Right lobe of liver (tissue), 6 donors: ENCODE results near the gene FOXA1. TPM values are rescaled to one million over a fixed set of nuclear protein-coding genes. Genes with fewer than 3 reads are reported as not detected.

Source experiments
- ATAC-seq, 4 donors: fragments of 200-7000 bp; cut with Tn5 transposase; one replicate each; pipeline ENCODE4 v1.9.1; 2020; ENCODE audit warnings: mild to moderate bottlenecking in 4 of 4, moderate library complexity in 4 of 4
- DNase-seq, 3 donors: peaks; one replicate each; pipeline ENCODE4 v3.0.0-alpha.2; 2020
- H3K27ac ChIP-seq, 3 donors: fragments of 200-600 bp; one replicate each; pipeline ENCODE4 v1.8.0; 2022
- H3K27me3 ChIP-seq, 2 donors: fragments of 200-600 bp; one replicate each; pipeline ENCODE4 v1.8.0; 2022
- H3K36me3 ChIP-seq, 4 donors: fragments of 200-600 bp; sonication (generic) in 1 of 4; one replicate each; pipeline versions ENCODE4 v1.5.1 to v1.8.0; 2017 to 2022; ENCODE audit warnings: control low read depth in 1 of 4
- H3K4me1 ChIP-seq, 4 donors: fragments of 200-600 bp; sonication (generic) in 1 of 4; one replicate each; pipeline versions ENCODE4 v1.5.1 to v1.8.0; 2017 to 2022; ENCODE audit warnings: control low read depth in 1 of 4
- H3K4me3 ChIP-seq, 3 donors: fragments of 200-600 bp; one replicate each; pipeline ENCODE4 v1.8.0; 2022
- H3K9me3 ChIP-seq, 4 donors: fragments of 200-600 bp; sonication (generic) in 1 of 4; one replicate each; pipeline versions ENCODE4 v1.5.1 to v1.8.0; 2017 to 2022; ENCODE audit warnings: control low read depth in 1 of 4
- POLR2A ChIP-seq: fragments of 450-650 bp; IDR thresholded peaks from one replicate; pipeline ENCODE4 v1.6.1; 2017; ENCODE audit warnings: antibody characterized with exemption, mild to moderate bottlenecking
- WGBS: methylation state at CpG from one replicate; pipeline ENCODE4 v1.1.6; 2018; ENCODE audit warnings: low coverage, low lambda C conversion rate; ENCODE audit not compliant: insufficient coverage; ENCODE audit errors: missing lambda C conversion rate; 5-methylcytosine and 5-hydroxymethylcytosine counted together
- intact Hi-C, 2 donors: fragments of 100-400 bp; cut with DNase I; formaldehyde crosslinking; loops; one replicate each; pipeline versions ENCODE4 v1.11.2 to v1.14.1; 2022
- total RNA-seq, 6 experiments: library from RNA; depleted of rRNA in 2 of 6; stranded (reverse); fragments of >200 nt in 2 of 6; fragmentation: NEBNext Ultra II Directional in 3 of 6; extraction: Animal tissue kit (Norgen Biotek cat#: 25700) in 3 of 6; gene quantifications; one replicate each; pipeline versions ENCODE4 v1.1.0 to v1.2.4, GENCODE V29; 2016 to 2023
- TF ChIP-seq, protein P1 (sequence below), 4 donors: fragments of 200-600 bp in 3 of 4; fragments of 450-650 bp in 1 of 4; IDR thresholded peaks; one replicate each; pipeline versions ENCODE4 v1.5.1 to v1.8.0; 2016 to 2022; ENCODE audit warnings: antibody characterized with exemption in 4 of 4, mild to moderate bottlenecking in 2 of 4
- donor health status: DM: no; HTN: yes; CAD: no.
- donor health status: DM: no; HTN: no; CAD: no.
- donor health status: DM: no; HTN: no; CAD: no.
- donor health status: DM: no; HTN: yes; CAD: no.
- donor health status: DM: no; HTN: yes; CAD: no.

Gene FOXA1
- total RNA-seq, 6 experiments from 2014 or later, result 29.8 to 35.5 (median 32.5) TPM

DNA sequence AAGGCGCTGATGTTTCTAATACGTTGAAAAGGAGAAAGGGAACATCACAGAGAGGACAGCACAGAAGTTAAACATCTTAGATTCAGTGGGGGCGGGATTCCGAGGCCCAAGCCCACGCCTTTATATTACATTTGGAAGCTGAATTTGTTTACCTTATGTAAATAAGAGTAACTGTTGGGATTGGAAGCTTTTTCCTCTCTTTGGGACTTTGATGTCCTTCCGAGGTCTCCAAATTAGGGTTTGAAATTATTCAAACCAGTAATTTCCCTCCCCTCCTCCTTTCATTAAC, 6.4 kb downstream of the FOXA1 start:
- TF ChIP-seq, protein P1, sequence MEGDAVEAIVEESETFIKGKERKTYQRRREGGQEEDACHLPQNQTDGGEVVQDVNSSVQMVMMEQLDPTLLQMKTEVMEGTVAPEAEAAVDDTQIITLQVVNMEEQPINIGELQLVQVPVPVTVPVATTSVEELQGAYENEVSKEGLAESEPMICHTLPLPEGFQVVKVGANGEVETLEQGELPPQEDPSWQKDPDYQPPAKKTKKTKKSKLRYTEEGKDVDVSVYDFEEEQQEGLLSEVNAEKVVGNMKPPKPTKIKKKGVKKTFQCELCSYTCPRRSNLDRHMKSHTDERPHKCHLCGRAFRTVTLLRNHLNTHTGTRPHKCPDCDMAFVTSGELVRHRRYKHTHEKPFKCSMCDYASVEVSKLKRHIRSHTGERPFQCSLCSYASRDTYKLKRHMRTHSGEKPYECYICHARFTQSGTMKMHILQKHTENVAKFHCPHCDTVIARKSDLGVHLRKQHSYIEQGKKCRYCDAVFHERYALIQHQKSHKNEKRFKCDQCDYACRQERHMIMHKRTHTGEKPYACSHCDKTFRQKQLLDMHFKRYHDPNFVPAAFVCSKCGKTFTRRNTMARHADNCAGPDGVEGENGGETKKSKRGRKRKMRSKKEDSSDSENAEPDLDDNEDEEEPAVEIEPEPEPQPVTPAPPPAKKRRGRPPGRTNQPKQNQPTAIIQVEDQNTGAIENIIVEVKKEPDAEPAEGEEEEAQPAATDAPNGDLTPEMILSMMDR (IDR thresholded peaks at IDR 0.05), result no peak
- no peak for TF ChIP-seq POLR2A
- Histone ChIP-seq H3K36me3 (no peaks in the 10 kb centered on the region), H3K4me3 (peak overlapping the region; percentile 59 to 85 (median 65)), H3K9me3 (no peaks in the 10 kb centered on the region), H3K4me1 (peaks cover 0 to 15% (median 0%) of the 10 kb centered on the region in 4 donors), H3K27ac (peak overlapping the region; percentile 88 to 97 (median 93)), H3K27me3 (no peaks in the 10 kb centered on the region)
- no peak for DNase-seq
- 0% methylated on average over 6 of the region's 6 CpGs for WGBS
- peak; percentile 2 to 39 (median 14) for ATAC-seq
- intact Hi-C loops, result no loop called here

DNA sequence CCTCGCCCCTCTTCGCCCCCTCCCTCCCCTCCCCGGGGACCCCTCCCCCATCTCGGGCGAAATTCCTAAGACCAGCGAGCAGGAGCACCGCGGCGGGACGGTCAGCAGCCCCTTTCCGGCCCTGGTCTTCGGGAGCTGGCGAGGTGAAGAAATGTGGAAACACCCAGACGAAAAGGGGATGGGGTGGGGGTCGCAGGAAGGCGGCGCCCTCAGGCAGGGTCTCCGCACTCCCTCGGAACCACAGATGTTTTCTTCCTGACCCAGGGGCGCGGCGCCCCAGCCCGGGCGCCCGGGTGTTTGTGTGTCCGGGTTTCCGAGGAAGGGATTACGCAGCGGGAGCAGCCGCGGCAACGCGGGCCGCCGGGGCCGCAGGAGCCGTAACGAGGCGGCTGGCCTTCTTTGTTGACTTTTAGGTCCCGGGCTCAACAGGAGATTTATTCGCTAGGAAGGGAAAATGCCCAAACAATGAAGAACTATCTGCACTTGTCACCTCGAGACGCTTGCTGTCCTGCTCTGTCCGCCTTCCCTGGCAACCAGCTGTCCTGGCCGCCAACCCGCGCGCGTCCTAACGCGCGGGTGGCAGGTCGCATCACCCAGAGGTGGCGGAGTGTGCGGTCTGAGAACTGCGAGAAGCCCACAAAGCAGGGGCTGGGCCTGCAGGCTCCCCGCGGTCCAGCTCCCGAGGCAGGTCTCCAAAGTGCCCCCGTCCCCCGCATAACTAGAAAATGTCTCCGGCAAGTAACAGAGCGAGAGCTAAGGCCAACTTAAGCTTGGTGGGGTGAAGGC, 7.0 kb downstream of the FOXA1 start:
- Histone ChIP-seq H3K4me3 (peak overlapping the region; percentile 20 to 85 (median 65)), H3K36me3 (no peaks in the 10 kb centered on the region), H3K4me1 (peaks cover 0 to 15% (median 0%) of the 10 kb centered on the region in 4 donors), H3K9me3 (no peaks in the 10 kb centered on the region), H3K27ac (peak overlapping the region; percentile 88 to 97 (median 93)), H3K27me3 (no peaks in the 10 kb centered on the region)
- intact Hi-C loops, result no loop called here
- no peak for TF ChIP-seq POLR2A
- TF ChIP-seq, protein P1 (IDR thresholded peaks at IDR 0.05), result no peak
- DNase-seq, result peak in 1 of 3 donors; percentile 38
- WGBS, result 5% methylated on average over 40 of the region's 63 CpGs
- peak; percentile 10 to 32 (median 12) for ATAC-seq

DNA sequence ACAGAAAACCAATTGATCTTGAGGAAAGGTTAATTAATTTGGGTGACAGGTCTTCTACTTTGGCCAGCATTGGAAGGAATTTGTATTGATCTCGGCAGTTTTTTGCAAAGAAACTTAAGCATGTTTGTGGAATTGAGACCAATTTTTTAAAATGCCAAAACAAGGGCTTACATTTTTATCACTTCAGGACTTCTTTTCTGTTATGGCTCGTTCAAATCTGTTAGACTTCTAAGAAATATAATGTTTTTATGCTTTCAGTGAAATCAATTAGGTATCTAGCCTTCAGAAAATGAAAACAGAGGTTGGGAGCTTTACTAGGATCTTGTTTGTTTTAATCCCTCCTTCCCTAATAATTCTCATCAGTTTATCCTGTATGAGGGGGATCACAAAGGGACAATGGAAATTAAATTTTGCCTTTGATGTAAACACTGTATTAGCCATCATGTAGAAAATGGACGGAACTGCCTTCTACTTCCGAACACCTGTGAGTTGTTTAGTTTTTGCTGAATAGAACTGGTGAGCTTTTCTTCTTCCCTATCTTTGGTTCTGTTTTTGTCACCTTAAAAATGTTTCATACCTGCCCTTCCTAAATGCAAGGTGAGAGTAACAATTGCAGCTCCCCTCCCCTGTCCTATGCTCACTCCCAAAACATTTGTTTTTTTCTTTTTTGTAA, 7.8 kb downstream of the FOXA1 start:
- 0% methylated on average over 4 of the region's 4 CpGs for WGBS
- ATAC-seq, result no peak
- no peak for DNase-seq
- intact Hi-C loops, result no loop called here
- TF ChIP-seq, protein P1 (IDR thresholded peaks at IDR 0.05), result no peak
- TF ChIP-seq POLR2A, result no peak
- no peaks in the 10 kb centered on the region for H3K27me3 ChIP-seq
- no peaks in the 10 kb centered on the region for H3K9me3 ChIP-seq
- peak overlapping the region; percentile 20 to 85 (median 65) for H3K4me3 ChIP-seq
- H3K27ac ChIP-seq, result peak overlapping the region; percentile 88 to 97 (median 93)
- H3K36me3 ChIP-seq, result no peaks in the 10 kb centered on the region
- peaks cover 0 to 19% (median 0%) of the 10 kb centered on the region in 4 donors for H3K4me1 ChIP-seq

DNA sequence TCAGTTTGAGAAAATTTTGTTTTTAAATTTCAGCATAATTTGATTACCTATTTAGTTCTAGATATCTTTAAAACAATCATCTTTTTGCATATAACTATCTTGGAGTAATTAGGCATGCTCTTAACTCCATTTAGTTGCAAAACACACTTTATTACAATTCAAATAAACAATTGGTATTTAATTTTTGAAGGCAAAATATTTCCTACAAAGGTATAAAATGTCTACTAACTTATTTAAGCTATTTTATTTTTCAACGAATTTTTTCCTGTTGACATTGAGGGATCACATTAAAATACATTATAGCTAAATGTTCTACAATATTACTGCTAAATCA, 8.3 kb downstream of the FOXA1 start:
- no peak for ATAC-seq
- no peak for TF ChIP-seq POLR2A
- TF ChIP-seq, protein P1 (IDR thresholded peaks at IDR 0.05), result no peak
- Histone ChIP-seq H3K4me1 (peaks cover 0 to 19% (median 0%) of the 10 kb centered on the region in 4 donors), H3K4me3 (no peak overlapping the region), H3K9me3 (no peaks in the 10 kb centered on the region), H3K36me3 (no peaks in the 10 kb centered on the region), H3K27me3 (no peaks in the 10 kb centered on the region), H3K27ac (peak overlapping the region; percentile 88 to 97 (median 93))
- intact Hi-C loops, result no loop called here
- DNase-seq, result no peak
- 0% methylated on average over 1 of the region's 1 CpG for WGBS
